ENCODE measurements around the gene ASXL2.

GRCh38 chr2:25926984-25927756, 48.9 kb upstream of the ASXL2 start:
- TF ChIP-seq CTCF (IDR thresholded peaks at IDR 0.05) (no peak), POLR2A (IDR thresholded peaks at IDR 0.05) (no peak), POLR2AphosphoS5 (IDR thresholded peaks at IDR 0.05) (no peak)

All from gastroesophageal sphincter (tissue), 3 donors.